ENCODE measurements around the gene CCRL2. TPM values are rescaled to one million over a fixed set of nuclear protein-coding genes. Genes with fewer than 3 reads are reported as not detected.

Gene CCRL2
- total RNA-seq, 2 donors from 2014 or later: 0.89 to 4.2 TPM

- no peak for TF ChIP-seq CTCF (IDR thresholded peaks at IDR 0.05)
- no peaks in the 10 kb centered on the region for H3K27me3 ChIP-seq
- H3K27ac ChIP-seq: no peak overlapping the region
- H3K9me3 ChIP-seq: no peaks in the 10 kb centered on the region
- no peaks in the 10 kb centered on the region for H3K4me1 ChIP-seq
- H3K36me3 ChIP-seq: no peaks in the 10 kb centered on the region
- peak; percentile 43 for DNase-seq (ENCODE audit: low spot score)
- H3K4me3 ChIP-seq: no peak overlapping the region
These were observed 49.1 kb downstream of the CCRL2 start for GRCh38 chr3:46456118-46456517.

Other genes with a start within 250 kb of the CCRL2 start
- 1 to 10 TPM; 1.2 to 8.9 TPM for gene CCR1, start 198.9 kb upstream of the CCRL2 start, total RNA-seq
- not detected for gene CCR3, start 164.8 kb upstream of the CCRL2 start, total RNA-seq
- gene CCR2, start 53.1 kb upstream of the CCRL2 start, total RNA-seq: 1 to 10 TPM in 1 of 2 donors, under 1 TPM in 1; 0.33 to 2.1 TPM
- gene CCR5, start 36.3 kb upstream of the CCRL2 start, total RNA-seq: 1 to 10 TPM in 1 of 2 donors, not detected in 1; 1.1 TPM
- gene LTF, start 57.6 kb downstream of the CCRL2 start, total RNA-seq: 1 to 10 TPM in 1 of 2 donors, under 1 TPM in 1; 0.51 to 1.8 TPM
- not detected for gene RTP3, start 90.7 kb downstream of the CCRL2 start, total RNA-seq
- 10 to 100 TPM in 1 of 2 donors, 1 to 10 TPM in 1; 7.0 to 29.7 TPM for gene LRRC2, start 159.0 kb downstream of the CCRL2 start, total RNA-seq
- not detected for gene FAM240A, start 205.3 kb downstream of the CCRL2 start, total RNA-seq

Data from right atrium auricular region (tissue), 2 donors.